ENCODE results near the gene ACOT12. TPM values are rescaled to one million over a fixed set of nuclear protein-coding genes. Genes with fewer than 3 reads are reported as not detected.

ACOT12 gene
- total and polyA plus RNA-seq, 9 of the 15 experiments (the other 6 are each of a cell fraction or from before 2014, with no cell fraction given), result 0.03 TPM; not detected in 8

- Histone ChIP-seq H2AFZ (ENCODE audit: low read depth, low read length) (no peak overlapping the region), H3K27me3 (ENCODE audit: control insufficient read depth in 2 of 2, insufficient read depth in 2 of 2, low read length in 2 of 2) (no peaks in the 10 kb centered on the region; a peak in 1 of 5 replicates), H3K9me3 (replicated peaks; ENCODE audit: control insufficient read depth, insufficient read depth, low read depth, low read length) (no peaks in the 10 kb centered on the region; the same call in 1 of the 2 replicates), H3K4me2 (ENCODE audit: insufficient read depth, low read length) (no peak overlapping the region), H3K9ac (ENCODE audit: insufficient read depth in 1 of 2, low read depth in 2 of 2, low read length in 2 of 2) (no peak overlapping the region), H3K4me1 (replicated peaks in 1 of 2; ENCODE audit: control insufficient read depth in 2 of 2, insufficient read depth in 2 of 2, low read length in 2 of 2) (no peaks in the 10 kb centered on the region), H3K36me3 (ENCODE audit: control insufficient read depth, insufficient read depth, low read length) (no peaks in the 10 kb centered on the region), H3K9me1 (ENCODE audit: control insufficient read depth, insufficient read depth, low read length) (no peaks in the 10 kb centered on the region), H3K79me2 (ENCODE audit: control insufficient read depth, insufficient read depth, low read length) (no peaks in the 10 kb centered on the region), H4K20me1 (replicated peaks; ENCODE audit: control insufficient read depth, insufficient read depth, low read length) (no peaks in the 10 kb centered on the region), H3K4me3 (no peak overlapping the region), H3K27ac (ENCODE audit: extremely low read depth, low read depth, low read length) (no peak overlapping the region)
- ATAC-seq (no peak), DNase-seq (ENCODE audit: extremely low read depth in 1 of 4, low spot score in 3 of 4) (no peak), FAIRE-seq (no peak)
- BruUV-seq (replicated peaks), result no TSS peak
- CTCF ChIA-PET (ENCODE audit: low intra/inter-chr PET ratio), result no interaction called here
- POLR2A ChIA-PET, result no interaction called here
- no CpG with 5 or more reads among the region's 2 CpGs for WGBS (ENCODE audit: insufficient coverage, low coverage, missing lambda C conversion rate)
- in situ Hi-C loops (cut with MboI) (no loop called here), intact Hi-C loops (cut with micrococcal nuclease) (no loop called here)
- TF ChIP-seq ZBTB43 (CRISPR knock-in tag; IDR thresholded peaks at IDR 0.05) (no peak), AFF4 (CRISPR knock-in tag; IDR thresholded peaks at IDR 0.05) (no peak), KDM4B (IDR thresholded peaks at IDR 0.05; ENCODE audit: borderline replicate concordance in 2 of 2, low read depth in 1 of 2) (no peak)
These were observed 10.1 kb downstream of the ACOT12 start for GRCh38 chr5:81383867-81384266.

All from K562 (cell line).